Activated CD8-positive, alpha-beta T cell treated with anti-CD3 and anti-CD28 coated beads for 36 hours (primary cell): ENCODE measurements around the gene ASB17. TPM values are rescaled to one million over a fixed set of nuclear protein-coding genes. Genes with fewer than 3 reads are reported as not detected.

Experiments used
- ATAC-seq: fragments of 200-7000 bp; cut with Tn5 transposase; one replicate; pipeline ENCODE4 v1.10.0; 2021; ENCODE audit warnings: mild to moderate bottlenecking, moderate library complexity
- CTCF ChIA-PET: fragments of 350-600 bp; sonication (Branson Sonifier 250); formaldehyde crosslinking; loops from one replicate; lab custom pipeline; 2021; ENCODE audit warnings: antibody characterized with exemption; lab: Charles Lee
- POLR2A ChIA-PET: fragments of 350-600 bp; sonication (Branson Sonifier 250); formaldehyde crosslinking; loops from one replicate; lab custom pipeline; 2021; ENCODE audit warnings: antibody characterized with exemption; lab: Charles Lee
- DNase-seq: peaks from one replicate; pipeline ENCODE4 v3.0.0-alpha.2; 2020
- H3K27ac Mint-ChIP-seq: one replicate; pipeline ENCODE4 v1.8.0; 2021; ENCODE audit warnings: mild to moderate bottlenecking, mixed read lengths
- H3K27me3 Mint-ChIP-seq: one replicate; pipeline ENCODE4 v1.8.0; 2021; ENCODE audit warnings: mixed read lengths
- H3K36me3 Mint-ChIP-seq: one replicate; pipeline ENCODE4 v1.8.0; 2021; ENCODE audit warnings: low read depth, mixed read lengths
- H3K4me1 Mint-ChIP-seq: one replicate; pipeline ENCODE4 v1.8.0; 2021; ENCODE audit warnings: low read depth, mixed read lengths
- H3K4me3 Mint-ChIP-seq: one replicate; pipeline ENCODE4 v1.8.0; 2021; ENCODE audit warnings: mild to moderate bottlenecking, moderate library complexity, mixed read lengths
- H3K9me3 Mint-ChIP-seq: one replicate; pipeline ENCODE4 v1.8.0; 2021; ENCODE audit warnings: mixed read lengths
- intact Hi-C: fragments of 100-400 bp; cut with micrococcal nuclease; formaldehyde crosslinking; loops from one replicate; pipeline ENCODE4 v1.10.0; 2022
- total RNA-seq, 2 experiments: library from RNA; stranded (reverse); gene quantifications; one replicate each; pipeline ENCODE4 v1.2.3, GENCODE V29; 2021
- TF ChIP-seq, protein P1 (sequence below): fragments of 200-600 bp; IDR thresholded peaks from one replicate; pipeline ENCODE4 v1.8.0; 2022; ENCODE audit warnings: antibody characterized with exemption, mild to moderate bottlenecking

The ASB17 gene
- total RNA-seq, 2 experiments from 2014 or later: not detected

DNA sequence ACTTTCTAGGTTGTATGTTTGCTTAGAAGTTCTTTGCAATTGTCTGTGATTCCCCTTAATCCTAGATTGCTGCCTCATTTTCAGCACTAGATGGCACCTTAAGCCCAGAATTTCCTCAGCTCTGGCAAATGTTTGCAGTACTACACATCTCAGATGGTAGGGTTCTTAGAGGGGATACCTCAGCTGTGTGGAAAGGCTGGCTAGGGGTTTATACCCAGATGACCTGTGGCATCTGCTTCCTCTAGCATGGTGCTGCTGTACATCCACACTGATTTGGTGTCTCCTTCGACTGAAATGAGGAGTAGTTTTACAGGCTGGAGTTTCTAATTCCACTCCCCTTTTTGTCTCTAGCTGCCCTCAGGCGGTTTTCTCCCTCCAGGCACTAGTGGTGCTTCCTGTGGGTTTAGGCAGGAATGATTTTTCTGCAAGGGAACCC, 23.5 kb downstream of the ASB17 start:
- Mint-ChIP-seq H3K36me3 (no peaks in the 10 kb centered on the region), H3K27me3 (peaks cover 2% of the 10 kb centered on the region), H3K4me3 (no peak overlapping the region), H3K27ac (no peak overlapping the region), H3K4me1 (no peaks in the 10 kb centered on the region), H3K9me3 (peaks cover 15% of the 10 kb centered on the region)
- DNase-seq: no peak
- ATAC-seq: no peak
- POLR2A ChIA-PET: no interaction called here
- CTCF ChIA-PET: interaction anchor here (1.2 kb wide), 1 partner anchor 10 kb away, joined by 3 read pairs; no protein-coding TSS in a partner anchor
- TF ChIP-seq, protein P1, sequence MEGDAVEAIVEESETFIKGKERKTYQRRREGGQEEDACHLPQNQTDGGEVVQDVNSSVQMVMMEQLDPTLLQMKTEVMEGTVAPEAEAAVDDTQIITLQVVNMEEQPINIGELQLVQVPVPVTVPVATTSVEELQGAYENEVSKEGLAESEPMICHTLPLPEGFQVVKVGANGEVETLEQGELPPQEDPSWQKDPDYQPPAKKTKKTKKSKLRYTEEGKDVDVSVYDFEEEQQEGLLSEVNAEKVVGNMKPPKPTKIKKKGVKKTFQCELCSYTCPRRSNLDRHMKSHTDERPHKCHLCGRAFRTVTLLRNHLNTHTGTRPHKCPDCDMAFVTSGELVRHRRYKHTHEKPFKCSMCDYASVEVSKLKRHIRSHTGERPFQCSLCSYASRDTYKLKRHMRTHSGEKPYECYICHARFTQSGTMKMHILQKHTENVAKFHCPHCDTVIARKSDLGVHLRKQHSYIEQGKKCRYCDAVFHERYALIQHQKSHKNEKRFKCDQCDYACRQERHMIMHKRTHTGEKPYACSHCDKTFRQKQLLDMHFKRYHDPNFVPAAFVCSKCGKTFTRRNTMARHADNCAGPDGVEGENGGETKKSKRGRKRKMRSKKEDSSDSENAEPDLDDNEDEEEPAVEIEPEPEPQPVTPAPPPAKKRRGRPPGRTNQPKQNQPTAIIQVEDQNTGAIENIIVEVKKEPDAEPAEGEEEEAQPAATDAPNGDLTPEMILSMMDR: no peak
- intact Hi-C loops: no loop called here

DNA sequence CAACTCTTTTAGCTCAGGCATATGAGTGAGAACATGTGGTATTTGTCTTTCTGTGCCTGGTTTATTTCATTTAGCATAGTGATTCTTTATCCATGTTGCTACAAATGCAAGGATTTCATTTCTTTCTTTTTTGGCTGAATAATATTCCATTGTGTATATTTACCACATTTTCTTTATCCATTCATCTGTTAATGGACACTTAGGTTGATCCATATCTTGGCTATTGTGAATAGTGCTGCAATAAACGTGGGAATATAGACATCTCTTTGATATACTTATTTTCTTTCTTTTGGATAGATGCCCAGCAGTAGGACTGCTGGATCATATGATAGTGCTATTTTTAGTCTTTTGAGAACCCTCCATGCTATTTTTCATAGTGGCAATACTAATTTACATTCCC, 30.8 kb downstream of the ASB17 start:
- no peaks in the 10 kb centered on the region for H3K36me3 Mint-ChIP-seq
- DNase-seq (no peak), ATAC-seq (no peak)
- ChIA-PET CTCF (no interaction called here), POLR2A (no interaction called here)
- no peak overlapping the region for H3K27ac Mint-ChIP-seq
- H3K4me3 Mint-ChIP-seq: no peak overlapping the region
- no peaks in the 10 kb centered on the region for H3K4me1 Mint-ChIP-seq
- TF ChIP-seq, protein P1: no peak
- peaks cover 4% of the 10 kb centered on the region for H3K27me3 Mint-ChIP-seq
- H3K9me3 Mint-ChIP-seq: no peaks in the 10 kb centered on the region
- intact Hi-C loops: no loop called here

DNA sequence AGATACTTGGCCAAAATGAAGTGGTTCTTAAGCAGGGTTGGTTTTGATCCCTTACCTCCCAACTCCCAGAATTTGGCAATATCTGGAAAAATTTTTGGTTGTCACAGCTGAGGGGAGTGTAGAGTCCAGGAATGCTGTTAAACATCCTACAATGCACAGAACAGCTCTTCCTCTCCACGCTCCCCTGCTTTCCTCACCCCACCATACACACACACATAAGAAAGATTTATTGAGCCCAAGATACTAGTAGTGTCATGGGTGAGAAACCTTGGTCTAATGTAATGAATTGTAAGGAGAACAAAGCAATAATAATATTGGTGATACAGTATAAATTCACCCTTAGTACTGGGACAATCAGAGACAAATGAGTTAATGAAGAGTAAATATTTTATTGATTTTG, 47.8 kb downstream of the ASB17 start:
- no peak for ATAC-seq
- Mint-ChIP-seq H3K4me1 (no peaks in the 10 kb centered on the region), H3K27me3 (no peaks in the 10 kb centered on the region), H3K4me3 (no peak overlapping the region), H3K9me3 (no peaks in the 10 kb centered on the region), H3K27ac (no peak overlapping the region), H3K36me3 (no peaks in the 10 kb centered on the region)
- ChIA-PET POLR2A (no interaction called here), CTCF (no interaction called here)
- intact Hi-C loops: no loop called here
- no peak for DNase-seq
- TF ChIP-seq, protein P1: no peak

DNA sequence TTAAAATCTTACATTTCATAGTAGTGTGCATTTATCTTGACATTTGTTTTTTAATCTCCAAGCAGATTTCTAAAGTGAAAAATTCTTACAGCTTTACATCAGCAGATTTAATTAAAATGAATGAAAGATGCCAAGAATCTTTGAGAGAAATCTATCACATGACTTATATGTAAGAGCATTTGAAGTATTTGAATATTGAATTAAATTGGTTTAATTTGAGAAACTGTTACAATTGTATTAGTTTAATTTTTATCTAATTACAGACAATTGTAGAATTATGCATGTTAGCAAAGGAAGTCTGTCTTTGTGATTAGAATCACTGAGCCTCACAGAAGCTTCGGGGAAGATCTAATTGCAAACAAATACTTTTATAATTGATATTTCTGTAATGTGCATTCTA, 52.2 kb downstream of the ASB17 start:
- ChIA-PET CTCF (no interaction called here), POLR2A (no interaction called here)
- DNase-seq: no peak
- ATAC-seq: no peak
- Mint-ChIP-seq H3K9me3 (no peaks in the 10 kb centered on the region), H3K4me3 (no peak overlapping the region), H3K4me1 (no peaks in the 10 kb centered on the region), H3K27me3 (no peaks in the 10 kb centered on the region), H3K36me3 (no peaks in the 10 kb centered on the region), H3K27ac (no peak overlapping the region)
- intact Hi-C loops: no loop called here
- TF ChIP-seq, protein P1: no peak

DNA sequence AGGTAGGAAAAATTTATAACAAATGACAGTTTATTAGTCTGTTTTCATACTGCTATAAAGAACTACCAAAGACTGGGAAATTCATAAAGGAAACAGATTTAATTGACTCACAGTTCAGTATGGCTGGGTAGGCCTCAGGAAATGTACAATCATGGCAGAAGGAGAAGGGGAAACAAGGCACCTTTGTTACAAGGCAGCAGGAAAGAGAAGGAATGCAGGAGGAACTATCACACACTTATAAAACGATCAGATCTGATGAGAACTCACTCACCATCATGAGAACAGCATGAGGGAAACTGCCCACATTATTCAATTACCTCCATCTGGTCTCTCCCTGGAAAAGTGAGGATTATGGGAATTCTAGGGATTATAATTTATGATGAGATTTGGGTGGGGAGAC, 61.3 kb downstream of the ASB17 start:
- Mint-ChIP-seq H3K9me3 (no peaks in the 10 kb centered on the region), H3K36me3 (no peaks in the 10 kb centered on the region), H3K4me3 (no peak overlapping the region), H3K4me1 (no peaks in the 10 kb centered on the region), H3K27ac (no peak overlapping the region), H3K27me3 (no peaks in the 10 kb centered on the region)
- ChIA-PET CTCF (no interaction called here), POLR2A (no interaction called here)
- ATAC-seq: no peak
- TF ChIP-seq, protein P1: no peak
- intact Hi-C loops: no loop called here
- no peak for DNase-seq

Other genes starting within 250 kb of the ASB17 start
- gene ACADM, start 207.7 kb downstream of the ASB17 start, total RNA-seq: 10 to 100 TPM; 47.5 to 49.8 TPM
- 100 to 1,000 TPM; 170 to 173 TPM for gene RABGGTB, start 146.1 kb downstream of the ASB17 start, total RNA-seq
- under 1 TPM; 0.16 to 0.32 TPM for gene MSH4, start 135.5 kb downstream of the ASB17 start, total RNA-seq
- gene ST6GALNAC3, start 142.3 kb upstream of the ASB17 start, total RNA-seq: 1 to 10 TPM; 2.7 to 2.9 TPM